COLO668 (cell line): ENCODE results near the gene UNG.

Experiments
- DNase-seq: peaks from one replicate; lab custom pipeline; 2025; ENCODE audit not compliant: unreplicated experiment; lab: John Stamatoyannopoulos, UW

UNG gene

GRCh38 chr12:109088818-109089217, 8.6 kb upstream of the UNG start:
- DNase-seq, result no peak

- no peak for DNase-seq
These were observed 7.7 kb upstream of the UNG start for GRCh38 chr12:109089683-109090082.

GRCh38 chr12:109092497-109093021, 4.8 kb upstream of the UNG start:
- DNase-seq, result no peak

GRCh38 chr12:109093022-109093918, 4.1 kb upstream of the UNG start, which contains the start of gene ALKBH2:
ALKBH2 (minus strand) TSS chr12:109093472; CDS start chr12:109092786, 686 bp downstream.
- DNase-seq, result peak; percentile 97

- DNase-seq, result no peak
These were observed 310 bp upstream of the UNG start for GRCh38 chr12:109097140-109097434.

GRCh38 chr12:109098183-109098604, 797 bp downstream of the UNG start:
- no peak for DNase-seq

- DNase-seq, result no peak
These were observed 1.3 kb downstream of the UNG start for GRCh38 chr12:109098651-109099050.

GRCh38 chr12:109099431-109100020, 2.1 kb downstream of the UNG start:
- DNase-seq, result no peak

- no peak for DNase-seq
These were observed 3.3 kb downstream of the UNG start for GRCh38 chr12:109100741-109101140.

GRCh38 chr12:109102491-109102890, 5.1 kb downstream of the UNG start:
- DNase-seq, result no peak

- no peak for DNase-seq
These were observed 7.8 kb downstream of the UNG start for GRCh38 chr12:109105176-109105575.

GRCh38 chr12:109109746-109110350, 12.5 kb downstream of the UNG start:
- DNase-seq, result no peak

- DNase-seq, result no peak
These were observed 13.6 kb downstream of the UNG start for GRCh38 chr12:109110988-109111495.

GRCh38 chr12:109112720-109113465, 15.5 kb downstream of the UNG start:
- no peak for DNase-seq

- DNase-seq, result no peak
These were observed 16.4 kb downstream of the UNG start for GRCh38 chr12:109113661-109114321.

GRCh38 chr12:109114644-109115043, 17.2 kb downstream of the UNG start:
- no peak for DNase-seq

GRCh38 chr12:109115404-109115757, 18.0 kb downstream of the UNG start:
- no peak for DNase-seq

- no peak for DNase-seq
These were observed 18.6 kb downstream of the UNG start, which contains the start of gene ACACB for GRCh38 chr12:109115758-109116610. ACACB (plus strand) TSS chr12:109116587; CDS start chr12:109139406, 22,819 bp downstream.

GRCh38 chr12:109116611-109116949, 19.2 kb downstream of the UNG start:
- DNase-seq, result no peak

- no peak for DNase-seq
These were observed 22.7 kb downstream of the UNG start for GRCh38 chr12:109120095-109120494.
